Lower leg skin (tissue), 4 donors: ENCODE measurements around the gene SPATA2. TPM values are rescaled to one million over a fixed set of nuclear protein-coding genes. Genes with fewer than 3 reads are reported as not detected.

Experiments
- DNase-seq, 2 donors: peaks; one replicate each; pipeline ENCODE4 v3.0.0-alpha.2; 2019; ENCODE audit warnings: low spot score in 2 of 2
- H3K4me3 ChIP-seq: fragments of 200-600 bp; sonication (generic); 2 replicates; pipeline ENCODE4 v1.5.1; 2017; ENCODE audit warnings: mild to moderate bottlenecking, low read depth; ENCODE audit not compliant: poor library complexity, severe bottlenecking
- POLR2A ChIP-seq, 2 donors: fragments of 450-650 bp; IDR thresholded peaks; one replicate each; pipeline ENCODE4 v1.6.1; 2016 to 2017; ENCODE audit warnings: antibody characterized with exemption in 2 of 2, mild to moderate bottlenecking in 1 of 2, moderate library complexity in 1 of 2
- WGBS, 2 donors: methylation state at CpG; one replicate each; pipeline ENCODE4 v1.1.5; 2018; 5-methylcytosine and 5-hydroxymethylcytosine counted together
- intact Hi-C: fragments of 100-400 bp; cut with DNase I; formaldehyde crosslinking; loops from one replicate; pipeline ENCODE4 v1.15.0; 2023; ENCODE audit warnings: low total_unique reads
- total RNA-seq, 4 donors: library from RNA; depleted of rRNA; stranded (reverse); fragments of >200 nt; gene quantifications; one replicate each; pipeline ENCODE4 v1.1.0, GENCODE V29; 2016
- TF ChIP-seq, protein P1 (sequence below), 3 donors: fragments of 450-650 bp; IDR thresholded peaks; one replicate each; pipeline ENCODE4 v1.5.1; 2016; ENCODE audit warnings: antibody characterized with exemption in 3 of 3, mild to moderate bottlenecking in 3 of 3, moderate library complexity in 2 of 3

SPATA2 gene
- total RNA-seq, 4 donors from 2014 or later, result 5.3 to 8.2 (median 6.2) TPM

DNA sequence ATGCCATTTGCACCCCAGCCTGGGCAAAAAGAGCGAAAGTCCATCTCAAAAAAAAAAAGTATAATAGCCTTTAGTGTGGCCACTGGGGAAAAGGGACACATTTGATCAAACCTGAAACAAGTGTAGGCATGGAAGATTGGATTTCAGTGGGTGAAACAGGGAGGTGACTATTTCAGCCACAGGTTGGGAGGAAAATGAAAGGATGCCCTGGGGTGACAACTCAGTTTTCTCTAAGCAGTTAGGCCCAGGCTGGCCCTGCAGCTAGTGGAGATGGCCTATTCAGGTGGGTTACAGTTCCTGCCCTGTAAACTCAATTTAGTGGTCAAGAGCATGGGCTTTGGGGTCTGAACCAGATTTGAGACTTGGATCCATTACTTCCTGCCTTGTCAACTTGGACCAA is 36.4 kb downstream of the SPATA2 start:
- TF ChIP-seq POLR2A (IDR thresholded peaks at IDR 0.05), result no peak
- TF ChIP-seq, protein P1, sequence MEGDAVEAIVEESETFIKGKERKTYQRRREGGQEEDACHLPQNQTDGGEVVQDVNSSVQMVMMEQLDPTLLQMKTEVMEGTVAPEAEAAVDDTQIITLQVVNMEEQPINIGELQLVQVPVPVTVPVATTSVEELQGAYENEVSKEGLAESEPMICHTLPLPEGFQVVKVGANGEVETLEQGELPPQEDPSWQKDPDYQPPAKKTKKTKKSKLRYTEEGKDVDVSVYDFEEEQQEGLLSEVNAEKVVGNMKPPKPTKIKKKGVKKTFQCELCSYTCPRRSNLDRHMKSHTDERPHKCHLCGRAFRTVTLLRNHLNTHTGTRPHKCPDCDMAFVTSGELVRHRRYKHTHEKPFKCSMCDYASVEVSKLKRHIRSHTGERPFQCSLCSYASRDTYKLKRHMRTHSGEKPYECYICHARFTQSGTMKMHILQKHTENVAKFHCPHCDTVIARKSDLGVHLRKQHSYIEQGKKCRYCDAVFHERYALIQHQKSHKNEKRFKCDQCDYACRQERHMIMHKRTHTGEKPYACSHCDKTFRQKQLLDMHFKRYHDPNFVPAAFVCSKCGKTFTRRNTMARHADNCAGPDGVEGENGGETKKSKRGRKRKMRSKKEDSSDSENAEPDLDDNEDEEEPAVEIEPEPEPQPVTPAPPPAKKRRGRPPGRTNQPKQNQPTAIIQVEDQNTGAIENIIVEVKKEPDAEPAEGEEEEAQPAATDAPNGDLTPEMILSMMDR (IDR thresholded peaks at IDR 0.05), result no peak
- DNase-seq, result peak in 1 of 2 donors; percentile 52
- intact Hi-C loops, result no loop called here
- 96% methylated on average over 1 of the region's 1 CpG for WGBS, 2 donors
- H3K4me3 ChIP-seq, result no peak overlapping the region

DNA sequence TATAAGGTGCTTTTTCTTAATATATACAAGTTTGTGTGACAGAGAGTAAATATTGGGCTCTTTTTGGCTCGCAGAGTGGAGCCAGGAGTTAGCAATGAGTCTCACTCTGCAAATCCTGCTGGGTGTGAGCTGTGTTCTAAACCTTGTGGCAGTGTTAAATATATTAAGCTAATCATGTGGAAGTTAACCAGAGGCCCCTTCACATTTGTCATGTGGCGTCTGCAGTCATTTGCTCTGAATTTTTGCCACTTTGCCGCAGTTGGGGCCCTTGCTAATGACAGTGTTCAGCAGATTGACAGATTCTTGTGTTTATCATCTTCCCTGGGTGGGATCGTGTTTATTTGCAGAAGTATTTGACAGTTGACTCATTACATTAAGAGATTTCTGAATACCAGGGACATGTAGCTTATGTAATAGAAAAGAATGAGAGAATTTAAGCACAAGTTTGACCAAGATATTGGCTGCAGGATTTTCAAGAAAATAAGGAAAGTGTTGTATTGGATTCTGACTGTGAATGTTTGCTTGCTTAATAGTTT is 37.9 kb downstream of the SPATA2 start:
- intact Hi-C loops, result no loop called here
- H3K4me3 ChIP-seq, result no peak overlapping the region
- 63 to 64% methylated on average over 4 of the region's 4 CpGs for WGBS, 2 donors
- no peak for TF ChIP-seq POLR2A (IDR thresholded peaks at IDR 0.05)
- TF ChIP-seq, protein P1 (IDR thresholded peaks at IDR 0.05), result no peak
- DNase-seq, result peak in 1 of 2 donors; percentile 50

DNA sequence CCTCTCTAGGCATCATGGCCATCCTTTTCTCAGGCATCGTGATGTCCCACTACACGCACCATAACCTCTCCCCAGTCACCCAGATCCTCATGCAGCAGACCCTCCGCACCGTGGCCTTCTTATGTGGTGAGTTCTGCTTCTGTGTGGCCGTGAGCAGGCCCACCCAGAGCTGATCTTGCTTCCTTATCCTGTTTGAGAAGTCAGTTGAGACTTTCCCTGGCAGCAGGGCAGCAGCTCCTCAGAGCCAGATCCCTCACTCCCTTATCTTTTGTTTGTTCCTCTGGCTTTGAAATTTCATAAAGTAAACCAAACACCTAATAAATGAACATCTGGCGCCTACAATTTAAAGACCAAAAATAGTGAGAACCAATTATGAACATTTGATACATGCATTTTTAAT is 40.6 kb downstream of the SPATA2 start:
- intact Hi-C loops, result no loop called here
- WGBS, 2 donors, result 96 to 98% methylated on average over 6 of the region's 6 CpGs
- DNase-seq, result peak in 1 of 2 donors; percentile 72
- TF ChIP-seq, protein P1 (IDR thresholded peaks at IDR 0.05), result no peak
- TF ChIP-seq POLR2A (IDR thresholded peaks at IDR 0.05), result no peak
- H3K4me3 ChIP-seq, result no peak overlapping the region

DNA sequence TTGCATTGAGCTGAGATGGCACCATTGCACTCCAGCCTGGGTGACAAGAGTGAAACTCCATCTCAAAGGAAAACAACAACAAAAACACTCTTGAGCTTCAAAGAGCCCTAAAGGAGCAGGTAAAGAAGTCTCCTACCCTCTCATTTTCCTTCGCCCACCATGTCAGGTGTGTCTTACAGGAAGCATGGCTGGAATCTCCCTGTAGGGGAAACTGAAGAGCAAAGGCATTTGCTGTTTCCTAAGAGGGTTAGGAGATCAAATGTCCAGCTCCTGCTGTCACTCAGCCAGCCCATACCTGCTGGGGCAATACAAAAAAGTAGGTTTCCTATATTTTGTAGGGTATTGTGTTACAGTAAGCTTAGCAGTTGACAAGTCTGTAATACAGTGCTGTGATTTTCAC is 43.3 kb downstream of the SPATA2 start:
- intact Hi-C loops, result no loop called here
- WGBS, 2 donors, result 100% methylated on average over 1 of the region's 1 CpG
- DNase-seq, result peak in 1 of 2 donors; percentile 7
- TF ChIP-seq, protein P1 (IDR thresholded peaks at IDR 0.05), result no peak
- no peak for TF ChIP-seq POLR2A (IDR thresholded peaks at IDR 0.05)
- no peak overlapping the region for H3K4me3 ChIP-seq

DNA sequence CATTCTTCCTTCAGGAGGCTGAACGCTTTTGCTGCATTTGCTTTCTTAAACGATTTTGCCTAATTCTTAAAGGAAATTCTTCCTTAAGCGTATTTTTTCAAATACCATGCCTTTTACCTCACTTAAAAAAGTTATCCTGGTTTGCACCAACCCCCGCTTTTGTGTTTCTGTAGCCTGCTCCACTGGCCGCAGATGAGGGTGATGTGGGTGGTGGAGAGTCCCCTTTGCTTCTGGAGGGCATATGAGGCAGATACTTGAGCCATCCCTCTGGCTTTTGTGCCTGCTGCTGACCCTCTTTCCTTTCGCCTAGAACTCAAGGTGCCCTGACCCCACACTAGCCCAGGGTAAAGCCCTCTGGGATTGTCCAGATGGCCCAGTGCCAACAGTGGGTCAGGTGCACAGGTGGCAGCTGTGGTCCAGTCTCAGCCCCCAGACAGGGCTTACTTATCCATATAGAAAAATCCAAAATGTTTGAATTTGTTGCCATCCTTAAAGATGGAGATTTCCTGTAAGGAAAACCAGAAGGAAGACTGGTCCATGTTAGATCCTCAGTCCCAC is 43.9 kb downstream of the SPATA2 start:
- TF ChIP-seq, protein P1 (IDR thresholded peaks at IDR 0.05), result no peak
- no peak for TF ChIP-seq POLR2A (IDR thresholded peaks at IDR 0.05)
- H3K4me3 ChIP-seq, result no peak overlapping the region
- DNase-seq, result peak in 1 of 2 donors; percentile 66
- intact Hi-C loops, result no loop called here
- 96% methylated on average over 6 of the region's 6 CpGs for WGBS, 2 donors

DNA sequence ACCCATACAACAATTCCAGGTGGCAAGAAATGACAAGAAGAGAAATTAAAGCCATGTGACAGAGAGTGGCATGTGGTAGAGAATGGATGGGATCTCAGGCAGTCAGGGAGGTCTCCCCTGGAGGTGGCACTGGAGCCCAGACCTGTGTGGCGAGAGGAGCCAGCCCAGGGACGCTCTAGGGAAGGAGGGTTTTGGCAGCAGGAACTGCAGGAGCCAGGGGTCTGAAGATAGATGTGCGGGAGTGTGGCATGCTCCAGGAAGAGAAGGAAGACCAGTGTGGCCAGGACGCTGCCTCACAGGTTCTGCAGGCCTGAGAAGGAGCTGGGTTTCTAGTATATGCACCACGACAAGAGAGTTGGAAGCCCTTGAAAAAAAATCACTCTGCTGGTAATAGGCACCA is 45.1 kb downstream of the SPATA2 start:
- no peak overlapping the region for H3K4me3 ChIP-seq
- DNase-seq, result peak in 1 of 2 donors; percentile 53
- intact Hi-C loops, result no loop called here
- 89 to 93% methylated on average over 5 of the region's 5 CpGs for WGBS, 2 donors
- TF ChIP-seq, protein P1 (IDR thresholded peaks at IDR 0.05), result no peak
- no peak for TF ChIP-seq POLR2A (IDR thresholded peaks at IDR 0.05)
